ENCODE measurements around the gene ARRDC4. TPM values are rescaled to one million over a fixed set of nuclear protein-coding genes. Genes with fewer than 3 reads are reported as not detected.

ARRDC4 gene
- total and polyA plus RNA-seq, 4 experiments from 2014 or later, result 0.76 to 1.5 (median 0.83) TPM

DNA sequence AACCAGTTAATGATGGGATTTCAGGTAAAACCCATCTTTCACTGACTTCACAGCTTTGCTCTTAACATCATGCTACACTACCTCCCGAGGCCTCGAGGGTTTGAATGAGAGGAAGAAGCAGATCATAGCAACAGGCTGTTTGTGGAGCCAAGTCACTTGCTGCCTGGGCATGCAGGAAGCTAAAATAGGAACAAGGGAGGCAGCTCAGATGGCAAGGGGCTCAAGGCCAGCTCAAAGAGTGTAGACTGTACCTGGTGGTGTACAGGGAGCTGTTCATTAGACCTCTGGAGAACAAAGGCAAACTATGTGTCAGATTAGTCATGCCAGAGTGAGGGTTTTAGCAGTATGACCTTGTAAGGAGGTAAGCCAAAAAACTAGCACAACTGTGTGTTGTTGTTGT, 28.8 kb downstream of the ARRDC4 start:
- intact Hi-C loops (cut with micrococcal nuclease), result no loop called here
- peaks cover 2 to 28% (median 15%) of the 10 kb centered on the region in 8 donors for H3K9me3 Mint-ChIP-seq
- CTCF ChIA-PET (ENCODE audit: partially characterized antibody), result no interaction called here
- H3K27ac ChIP-seq (ENCODE audit: low read depth, low read length), result no peak overlapping the region
- peaks cover 0 to 4% of the 10 kb centered on the region in 2 donors for H3K36me3 Mint-ChIP-seq
- no peaks in the 10 kb centered on the region for H3K4me1 ChIP-seq (ENCODE audit: insufficient read depth, low read length)
- no peaks in the 10 kb centered on the region for H3K27me3 Mint-ChIP-seq
- H3K36me3 ChIP-seq (ENCODE audit: insufficient read depth, low read length), result no peaks in the 10 kb centered on the region
- H3K27ac Mint-ChIP-seq, result no peak overlapping the region
- no peaks in the 10 kb centered on the region for H3K9me3 ChIP-seq (ENCODE audit: control insufficient read depth in 1 of 2, low read length in 2 of 2)
- no peaks in the 10 kb centered on the region for H3K4me1 Mint-ChIP-seq
- no peak for DNase-seq
- no peak overlapping the region for H3K4me3 ChIP-seq (ENCODE audit: low read length in 2 of 2)
- no peaks in the 10 kb centered on the region for H3K27me3 ChIP-seq (ENCODE audit: insufficient read depth, low read length)
- POLR2A ChIA-PET (ENCODE audit: partially characterized antibody), result no interaction called here
- no peak overlapping the region for H3K4me3 Mint-ChIP-seq

DNA sequence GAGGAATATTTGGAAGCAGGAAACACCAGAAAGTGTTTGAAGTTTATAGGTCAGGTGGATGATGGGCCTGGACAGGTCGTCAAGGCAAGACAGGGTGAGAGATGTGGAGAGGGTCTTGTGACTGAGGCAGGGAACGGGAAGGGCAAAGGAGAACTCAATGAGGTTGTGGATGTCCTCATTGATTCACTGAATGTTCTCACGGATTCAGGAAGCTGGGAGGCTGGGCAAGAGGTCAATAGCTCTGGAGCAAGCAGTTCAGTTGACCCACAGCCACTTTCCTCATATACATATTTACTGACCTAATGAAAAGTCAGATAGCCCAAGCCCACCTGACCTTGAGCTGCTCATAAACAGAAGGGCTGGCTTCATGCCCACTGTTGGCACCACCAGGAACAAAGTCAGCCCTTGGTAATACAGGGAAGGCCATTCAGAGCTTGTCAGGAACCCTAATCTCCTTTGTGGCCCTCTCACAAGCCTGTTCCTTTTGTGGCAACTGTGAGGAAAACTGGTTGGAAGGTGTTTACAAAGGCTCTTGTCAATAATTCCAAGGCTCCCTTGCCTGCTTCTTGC, 31.6 kb downstream of the ARRDC4 start:
- Histone ChIP-seq H3K4me3 (ENCODE audit: low read length in 2 of 2) (no peak overlapping the region), H3K9me3 (ENCODE audit: control insufficient read depth in 1 of 2, low read length in 2 of 2) (no peaks in the 10 kb centered on the region), H3K27me3 (ENCODE audit: insufficient read depth, low read length) (no peaks in the 10 kb centered on the region), H3K4me1 (ENCODE audit: insufficient read depth, low read length) (peaks cover 10% of the 10 kb centered on the region), H3K36me3 (ENCODE audit: insufficient read depth, low read length) (no peaks in the 10 kb centered on the region), H3K27ac (ENCODE audit: low read depth, low read length) (no peak overlapping the region)
- Mint-ChIP-seq H3K4me1 (peaks cover 10 to 14% (median 13%) of the 10 kb centered on the region in 4 donors), H3K4me3 (no peak overlapping the region), H3K27ac (no peak overlapping the region), H3K9me3 (peaks cover 2 to 12% (median 7%) of the 10 kb centered on the region in 8 donors), H3K27me3 (no peaks in the 10 kb centered on the region), H3K36me3 (peaks cover 0 to 4% of the 10 kb centered on the region in 2 donors)
- POLR2A ChIA-PET (ENCODE audit: partially characterized antibody), result no interaction called here
- CTCF ChIA-PET (ENCODE audit: partially characterized antibody), result no interaction called here
- intact Hi-C loops (cut with micrococcal nuclease), result no loop called here
- no peak for DNase-seq

DNA sequence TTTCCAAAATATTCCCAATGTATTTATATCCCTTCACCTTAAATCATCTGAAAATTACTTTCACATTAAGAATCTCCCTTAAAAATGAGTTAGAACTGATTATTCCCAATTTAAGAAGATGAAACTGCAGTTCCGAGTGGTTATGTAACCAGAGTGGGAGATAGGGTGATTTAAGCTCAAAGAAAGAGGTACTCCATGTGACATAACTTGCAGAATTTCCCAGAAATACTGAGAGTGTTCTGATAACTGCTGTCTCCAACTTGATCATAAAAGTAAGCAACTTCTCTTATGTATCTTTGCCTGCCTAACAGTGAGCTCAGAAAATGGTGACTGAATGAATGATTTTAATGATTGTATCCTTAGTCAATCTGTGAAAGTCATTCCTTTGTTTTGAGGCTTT, 32.3 kb downstream of the ARRDC4 start:
- Mint-ChIP-seq H3K27ac (no peak overlapping the region), H3K9me3 (peaks cover 2 to 8% (median 5%) of the 10 kb centered on the region in 8 donors), H3K27me3 (no peaks in the 10 kb centered on the region), H3K4me3 (no peak overlapping the region), H3K36me3 (peaks cover 0 to 3% of the 10 kb centered on the region in 2 donors), H3K4me1 (peaks cover 10 to 14% (median 13%) of the 10 kb centered on the region in 4 donors)
- no peaks in the 10 kb centered on the region for H3K36me3 ChIP-seq (ENCODE audit: insufficient read depth, low read length)
- H3K9me3 ChIP-seq (ENCODE audit: control insufficient read depth in 1 of 2, low read length in 2 of 2), result no peaks in the 10 kb centered on the region
- no peak overlapping the region for H3K4me3 ChIP-seq (ENCODE audit: low read length in 2 of 2)
- ChIA-PET POLR2A (ENCODE audit: partially characterized antibody) (no interaction called here), CTCF (ENCODE audit: partially characterized antibody) (no interaction called here)
- H3K27ac ChIP-seq (ENCODE audit: low read depth, low read length), result no peak overlapping the region
- intact Hi-C loops (cut with micrococcal nuclease), result no loop called here
- no peaks in the 10 kb centered on the region for H3K27me3 ChIP-seq (ENCODE audit: insufficient read depth, low read length)
- peaks cover 10% of the 10 kb centered on the region for H3K4me1 ChIP-seq (ENCODE audit: insufficient read depth, low read length)
- no peak for DNase-seq

DNA sequence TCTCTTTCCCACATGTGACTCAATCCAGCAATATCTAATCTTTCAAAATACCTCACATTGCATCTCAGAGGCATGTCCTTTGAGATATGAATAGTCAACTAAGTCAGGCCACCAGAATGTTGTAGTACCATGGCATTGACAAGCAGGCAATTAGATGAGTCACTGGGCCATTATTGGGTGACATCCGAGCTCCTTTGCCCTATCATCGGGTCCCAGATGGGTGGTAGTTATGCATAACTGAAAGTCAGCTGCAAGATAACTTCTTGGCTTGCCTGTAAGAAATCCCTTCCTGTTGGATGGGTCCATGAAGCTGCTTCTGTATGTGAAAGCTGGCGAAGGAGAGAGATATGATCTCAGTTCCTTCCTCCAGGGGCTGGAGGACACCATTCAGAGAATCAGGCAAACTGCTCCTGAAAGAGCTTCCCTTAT, 32.8 kb downstream of the ARRDC4 start:
- intact Hi-C loops (cut with micrococcal nuclease), result no loop called here

DNA sequence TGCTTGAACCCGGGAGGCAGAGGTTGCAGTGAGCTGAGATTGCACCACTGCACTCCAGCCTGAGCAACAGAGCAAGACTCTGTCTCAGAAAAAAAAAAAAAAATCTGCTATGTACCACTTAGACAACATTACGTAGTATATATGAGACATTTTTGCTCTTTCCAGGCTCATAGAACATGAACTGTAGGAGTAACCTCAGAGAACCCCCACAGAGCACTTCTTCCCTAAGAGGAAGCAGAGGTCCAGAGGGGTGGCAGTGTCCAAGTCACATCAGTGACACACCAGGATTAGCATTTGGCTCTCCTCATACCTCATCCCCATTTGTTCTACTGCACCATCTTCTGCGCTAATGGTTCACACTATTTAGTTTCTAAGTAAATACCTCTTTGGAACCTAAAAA, 33.7 kb downstream of the ARRDC4 start:
- H3K36me3 Mint-ChIP-seq, result no peaks in the 10 kb centered on the region
- H3K4me3 ChIP-seq (ENCODE audit: low read length in 2 of 2), result no peak overlapping the region
- intact Hi-C loops (cut with micrococcal nuclease), result no loop called here
- no peak overlapping the region for H3K27ac ChIP-seq (ENCODE audit: low read depth, low read length)
- no peaks in the 10 kb centered on the region for H3K27me3 Mint-ChIP-seq
- no peak for DNase-seq
- H3K4me1 ChIP-seq (ENCODE audit: insufficient read depth, low read length), result peaks cover 10% of the 10 kb centered on the region
- peaks cover 10 to 14% (median 13%) of the 10 kb centered on the region in 4 donors for H3K4me1 Mint-ChIP-seq
- H3K9me3 ChIP-seq (ENCODE audit: control insufficient read depth in 1 of 2, low read length in 2 of 2), result no peaks in the 10 kb centered on the region
- POLR2A ChIA-PET (ENCODE audit: partially characterized antibody), result no interaction called here
- CTCF ChIA-PET (ENCODE audit: partially characterized antibody), result interaction anchor here (0.9 kb wide), 1 partner anchor 11 kb away, joined by 4 read pairs; no protein-coding TSS in a partner anchor
- H3K36me3 ChIP-seq (ENCODE audit: insufficient read depth, low read length), result no peaks in the 10 kb centered on the region
- peaks cover 0 to 5% (median 2%) of the 10 kb centered on the region in 8 donors for H3K9me3 Mint-ChIP-seq
- H3K27ac Mint-ChIP-seq, result no peak overlapping the region
- H3K4me3 Mint-ChIP-seq, result no peak overlapping the region
- no peaks in the 10 kb centered on the region for H3K27me3 ChIP-seq (ENCODE audit: insufficient read depth, low read length)

More for the DNA sequence above, 32.8 kb downstream of the ARRDC4 start:
- H3K9me3 ChIP-seq (ENCODE audit: control insufficient read depth in 1 of 2, low read length in 2 of 2), result no peaks in the 10 kb centered on the region
- Mint-ChIP-seq H3K4me1 (peaks cover 10 to 14% (median 13%) of the 10 kb centered on the region in 4 donors), H3K4me3 (no peak overlapping the region), H3K36me3 (no peaks in the 10 kb centered on the region), H3K9me3 (peaks cover 0 to 5% (median 2%) of the 10 kb centered on the region in 8 donors), H3K27ac (no peak overlapping the region), H3K27me3 (no peaks in the 10 kb centered on the region)
- no peaks in the 10 kb centered on the region for H3K27me3 ChIP-seq (ENCODE audit: insufficient read depth, low read length)
- no peak for DNase-seq
- peaks cover 10% of the 10 kb centered on the region for H3K4me1 ChIP-seq (ENCODE audit: insufficient read depth, low read length)
- no peak overlapping the region for H3K27ac ChIP-seq (ENCODE audit: low read depth, low read length)
- no peaks in the 10 kb centered on the region for H3K36me3 ChIP-seq (ENCODE audit: insufficient read depth, low read length)
- H3K4me3 ChIP-seq (ENCODE audit: low read length in 2 of 2), result no peak overlapping the region
- CTCF ChIA-PET (ENCODE audit: partially characterized antibody), result interaction anchor here (0.9 kb wide), 1 partner anchor 10 kb away, joined by 4 read pairs; no protein-coding TSS in a partner anchor
- POLR2A ChIA-PET (ENCODE audit: partially characterized antibody), result no interaction called here

DNA sequence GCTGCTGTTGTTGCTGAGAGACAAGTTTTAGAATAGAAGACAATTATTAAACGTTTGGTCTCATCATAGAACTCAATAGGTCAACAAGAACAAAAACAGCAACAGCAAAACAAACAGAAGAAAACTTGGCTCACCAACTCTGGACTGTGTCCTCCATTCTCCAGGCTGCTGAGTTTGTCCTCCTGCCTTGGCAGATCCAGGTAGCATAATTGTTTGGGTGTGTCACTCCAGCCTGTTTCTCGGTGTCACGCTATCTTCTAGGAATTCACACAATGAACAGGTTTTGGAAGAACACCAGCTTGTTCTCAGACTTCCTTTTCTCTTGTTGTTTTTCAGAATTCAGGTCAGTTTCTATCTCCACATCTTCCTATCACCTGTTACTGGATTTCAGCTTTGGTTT, 34.7 kb downstream of the ARRDC4 start:
- H3K27ac Mint-ChIP-seq, result peak overlapping the region in 1 of 7 donors; percentile 19
- CTCF ChIA-PET (ENCODE audit: partially characterized antibody), result interaction anchor here (1.4 to 2.0 kb wide), 3 partner anchors 13 to 19 kb away, joined by 4 to 10 read pairs (median 6); no protein-coding TSS in a partner anchor
- intact Hi-C loops (cut with micrococcal nuclease), result no loop called here

DNA sequence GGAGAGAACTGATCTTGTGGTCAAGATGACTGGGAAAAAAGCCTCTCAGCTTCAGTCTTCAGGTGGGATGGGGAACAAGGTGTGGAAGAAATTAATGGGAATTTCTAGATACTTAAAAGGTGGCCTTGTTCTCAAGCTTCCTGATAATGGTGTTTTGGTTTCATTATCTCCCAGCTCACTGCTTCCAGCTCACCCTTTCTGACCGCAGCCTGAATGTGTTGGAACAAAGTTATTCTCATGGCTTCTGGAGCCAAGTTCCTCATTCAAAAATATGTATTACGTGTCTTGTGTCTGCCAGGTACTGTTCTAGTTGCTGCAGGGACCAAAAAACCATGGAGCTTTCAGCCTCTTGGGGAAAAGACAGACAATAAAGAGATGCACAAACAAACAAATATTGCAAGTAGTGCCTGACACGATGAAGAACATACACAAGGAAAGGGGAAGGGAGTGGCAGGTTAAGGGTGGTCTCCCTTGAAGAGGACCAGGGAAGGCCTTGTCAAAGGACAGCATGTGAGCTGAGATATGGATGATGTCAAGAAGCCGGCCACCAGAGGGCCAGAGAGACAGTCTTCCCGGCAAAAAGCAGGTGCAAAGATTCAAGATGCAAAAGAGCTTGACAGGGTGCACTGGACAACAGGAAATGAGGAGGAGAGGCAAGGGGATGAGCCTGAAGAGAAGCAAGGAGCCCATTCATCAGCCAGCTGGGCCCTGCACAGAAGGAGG, 35.5 kb downstream of the ARRDC4 start:
- Mint-ChIP-seq H3K4me1 (peaks cover 10 to 14% (median 13%) of the 10 kb centered on the region in 4 donors), H3K27me3 (no peaks in the 10 kb centered on the region), H3K4me3 (peak overlapping the region; percentile 3 to 62 (median 30)), H3K27ac (peak overlapping the region in 3 of 7 donors; percentile 2 to 43 (median 6)), H3K9me3 (peaks cover 0 to 3% (median 0%) of the 10 kb centered on the region in 8 donors), H3K36me3 (no peaks in the 10 kb centered on the region)
- DNase-seq, result no peak
- Histone ChIP-seq H3K4me3 (ENCODE audit: low read length in 2 of 2) (peak overlapping the region in 1 of 2 donors; percentile 1), H3K27me3 (ENCODE audit: insufficient read depth, low read length) (no peaks in the 10 kb centered on the region), H3K36me3 (ENCODE audit: insufficient read depth, low read length) (no peaks in the 10 kb centered on the region), H3K4me1 (ENCODE audit: insufficient read depth, low read length) (peaks cover 10% of the 10 kb centered on the region), H3K27ac (ENCODE audit: low read depth, low read length) (no peak overlapping the region), H3K9me3 (ENCODE audit: control insufficient read depth in 1 of 2, low read length in 2 of 2) (no peaks in the 10 kb centered on the region)
- ChIA-PET POLR2A (ENCODE audit: partially characterized antibody) (interaction anchor here (0.9 kb wide), 1 partner anchor 13 kb away, joined by 3 read pairs; no protein-coding TSS in a partner anchor), CTCF (ENCODE audit: partially characterized antibody) (interaction anchor here (1.3 to 2.0 kb wide), 4 partner anchors 12 to 84 kb away, joined by 3 to 10 read pairs (median 5); no protein-coding TSS in a partner anchor)
- intact Hi-C loops (cut with micrococcal nuclease), result no loop called here

More for the DNA sequence above, 34.7 kb downstream of the ARRDC4 start:
- no peaks in the 10 kb centered on the region for H3K36me3 ChIP-seq (ENCODE audit: insufficient read depth, low read length)
- Mint-ChIP-seq H3K9me3 (peaks cover 0 to 5% (median 2%) of the 10 kb centered on the region in 8 donors), H3K4me3 (peak overlapping the region in 2 of 8 donors; percentile 39 to 62), H3K4me1 (peaks cover 10 to 14% (median 13%) of the 10 kb centered on the region in 4 donors), H3K36me3 (no peaks in the 10 kb centered on the region), H3K27me3 (no peaks in the 10 kb centered on the region)
- H3K4me3 ChIP-seq (ENCODE audit: low read length in 2 of 2), result no peak overlapping the region
- no peak overlapping the region for H3K27ac ChIP-seq (ENCODE audit: low read depth, low read length)
- no peak for DNase-seq
- H3K27me3 ChIP-seq (ENCODE audit: insufficient read depth, low read length), result no peaks in the 10 kb centered on the region
- POLR2A ChIA-PET (ENCODE audit: partially characterized antibody), result no interaction called here
- H3K4me1 ChIP-seq (ENCODE audit: insufficient read depth, low read length), result peaks cover 10% of the 10 kb centered on the region
- H3K9me3 ChIP-seq (ENCODE audit: control insufficient read depth in 1 of 2, low read length in 2 of 2), result no peaks in the 10 kb centered on the region

Measured in CD4-positive, alpha-beta memory T cell (primary cell).